GM12865 (cell line): ENCODE data around the gene MPLKIP.
"Not testable (repeated sequence)": the region's sequence is repeated elsewhere in the genome, so short reads cannot be mapped to it uniquely, and the experiment has no call there.

Experiments
- DNase-seq: peaks from one replicate; pipeline ENCODE4 v3.0.0; 2010; ENCODE audit warnings: low read depth
- H3K4me3 ChIP-seq: 2 replicates; pipeline ENCODE4 v1.5.1; 2011; ENCODE audit warnings: mild to moderate bottlenecking, low read depth, low read length, control low read depth
- CTCF ChIP-seq: IDR thresholded peaks from 2 replicates; pipeline ENCODE4 v1.5.1; 2011; ENCODE audit warnings: low read length, control low read depth, low read depth, inconsistent platforms; ENCODE audit not compliant: insufficient read depth; ENCODE audit errors: missing control alignments

Gene MPLKIP

GRCh38 chr7:40165216-40165615 lies 30.8 kb upstream of the MPLKIP start:
- DNase-seq = no peak
- TF ChIP-seq CTCF = no peak
- H3K4me3 ChIP-seq = no peak overlapping the region

DNA sequence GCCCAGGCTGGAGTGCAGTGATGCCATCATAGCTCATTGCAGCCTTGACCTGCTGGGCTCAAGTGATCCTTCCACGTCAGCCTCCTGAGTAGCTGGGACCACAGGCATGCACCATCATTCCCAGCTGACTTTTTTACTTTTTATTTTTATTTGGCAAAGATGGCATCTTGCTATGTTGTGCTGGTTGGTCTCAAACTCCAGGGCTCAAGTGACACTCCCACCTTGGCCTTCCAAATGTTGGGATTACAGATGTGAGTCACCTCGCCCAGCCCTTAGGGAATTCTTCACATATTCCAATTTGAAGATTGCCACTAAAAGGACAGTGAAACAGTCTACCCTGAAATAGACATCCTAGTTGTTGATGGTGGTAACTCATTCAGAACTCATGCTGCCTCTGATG lies 28.1 kb upstream of the MPLKIP start:
- H3K4me3 ChIP-seq = no peak overlapping the region
- no peak for DNase-seq
- no peak for TF ChIP-seq CTCF

GRCh38 chr7:40156988-40157387 lies 22.6 kb upstream of the MPLKIP start:
- H3K4me3 ChIP-seq = no peak overlapping the region
- no peak for DNase-seq
- no peak for TF ChIP-seq CTCF

DNA sequence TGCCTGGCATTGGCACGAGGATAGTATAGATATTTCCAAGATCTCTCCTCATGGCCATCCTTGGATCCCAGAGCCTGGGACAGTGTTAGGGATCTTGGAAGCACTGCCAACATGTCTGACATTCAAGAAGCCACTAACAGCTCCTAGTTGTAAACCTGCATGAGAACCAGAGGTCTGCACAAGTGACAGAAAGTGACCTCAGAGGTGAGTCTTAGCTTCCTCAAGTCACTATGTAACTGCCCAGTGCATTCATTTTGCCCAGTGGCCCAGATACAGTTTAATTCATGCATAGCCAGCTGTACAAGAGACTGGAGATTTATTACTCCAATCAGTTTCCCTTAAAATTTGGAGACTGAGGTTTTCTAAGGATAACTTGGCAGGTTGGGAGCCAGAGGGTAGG lies 17.1 kb upstream of the MPLKIP start:
- TF ChIP-seq CTCF = no peak
- no peak overlapping the region for H3K4me3 ChIP-seq
- DNase-seq = no peak

DNA sequence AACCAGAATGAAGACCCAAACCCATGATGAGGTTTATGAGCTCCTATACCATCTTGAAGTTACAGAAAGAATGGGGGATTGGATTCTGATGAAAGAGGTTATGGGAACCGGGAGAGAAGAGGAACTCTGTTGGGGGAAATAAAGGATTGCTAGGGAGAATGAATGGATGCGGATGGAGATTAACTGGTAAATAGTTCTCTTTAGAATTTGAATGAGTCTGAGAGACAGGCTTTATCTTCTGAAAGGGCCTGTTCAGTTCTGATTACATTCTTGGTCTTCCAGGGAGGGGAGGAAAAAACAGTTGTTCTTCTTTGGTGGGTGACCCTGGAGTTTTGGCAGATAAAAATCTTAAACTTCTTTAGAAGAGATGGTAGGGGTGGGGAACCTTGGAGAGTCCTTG lies 14.2 kb upstream of the MPLKIP start:
- TF ChIP-seq CTCF = no peak
- H3K4me3 ChIP-seq = no peak overlapping the region
- no peak for DNase-seq

GRCh38 chr7:40148247-40148580 lies 13.8 kb upstream of the MPLKIP start:
- DNase-seq, H3K4me3 ChIP-seq: not testable (repeated sequence)

DNA sequence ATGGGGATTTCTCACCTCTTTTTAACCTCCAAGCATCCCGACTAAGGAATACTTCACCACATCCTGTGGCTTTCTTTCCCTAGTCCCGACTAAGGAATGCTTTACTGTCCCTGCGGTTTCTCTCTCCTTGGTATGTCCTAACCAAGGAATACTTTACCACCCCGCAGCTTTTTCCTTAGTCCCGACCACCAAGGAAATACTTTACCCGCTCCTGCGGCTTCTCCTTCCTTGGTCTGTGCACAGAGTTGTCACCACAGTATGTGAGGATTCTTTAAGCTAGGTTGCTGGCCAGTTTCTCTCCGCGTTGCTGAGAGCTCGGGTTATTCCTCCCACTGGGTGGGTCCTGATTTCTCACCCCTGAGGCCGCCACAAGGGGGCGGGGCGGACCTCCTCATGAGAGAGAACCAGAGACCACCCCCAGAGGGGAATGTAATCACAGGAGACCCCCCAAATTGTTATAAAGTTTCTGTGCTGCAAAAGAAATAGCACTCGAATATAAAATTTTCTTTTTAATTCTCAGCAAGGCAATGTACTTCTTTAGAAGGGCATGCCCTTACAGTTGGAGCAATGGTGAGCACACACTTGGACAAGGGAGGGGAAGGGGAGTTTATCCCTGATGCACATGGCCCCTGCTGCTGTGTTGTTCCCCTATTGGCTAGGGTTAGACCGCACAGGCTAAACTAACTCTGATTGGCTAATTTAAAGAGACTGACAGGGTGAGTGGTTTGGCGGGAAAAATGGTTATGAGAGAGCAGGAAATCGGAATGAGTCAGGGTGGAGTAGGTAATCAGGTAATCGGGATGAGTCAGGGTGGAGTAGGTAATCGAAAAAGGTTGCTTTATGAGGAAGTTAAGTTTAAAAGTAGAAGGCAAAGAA lies 13.2 kb upstream of the MPLKIP start:
- H3K4me3 ChIP-seq = no peak overlapping the region
- no peak for TF ChIP-seq CTCF
- no peak for DNase-seq

GRCh38 chr7:40145596-40146130 lies 11.2 kb upstream of the MPLKIP start:
- DNase-seq, H3K4me3 ChIP-seq: not testable (repeated sequence)

- DNase-seq, H3K4me3 ChIP-seq: not testable (repeated sequence)
Measured at GRCh38 chr7:40141916-40142315, 7.5 kb upstream of the MPLKIP start.

- H3K4me3 ChIP-seq, DNase-seq: not testable (repeated sequence)
Measured at GRCh38 chr7:40139891-40140290, 5.5 kb upstream of the MPLKIP start.
